Mesenchymal stem cell (in vitro differentiated cells and primary cell): ENCODE data around the gene LRWD1.

Experiments
- DNase-seq: peaks from one replicate; pipeline ENCODE4 v3.0.0-alpha.2; 2013
- H2AFZ ChIP-seq: one replicate; pipeline ENCODE4 v1.6.1; 2013; ENCODE audit warnings: low read depth, mild to moderate bottlenecking, control low read depth, inconsistent platforms, low read length, moderate library complexity
- H2AK5ac ChIP-seq: 2 replicates; pipeline ENCODE4 v1.6.1; 2013; ENCODE audit warnings: low read length, moderate library complexity, mild to moderate bottlenecking, inconsistent platforms; ENCODE audit not compliant: severe bottlenecking
- H2BK120ac ChIP-seq: one replicate; pipeline ENCODE4 v1.6.1; 2013; ENCODE audit warnings: low read depth, mild to moderate bottlenecking, inconsistent platforms, low read length, moderate library complexity
- H2BK12ac ChIP-seq, 2 experiments: one replicate each; pipeline ENCODE4 v1.6.1; 2013; ENCODE audit warnings: inconsistent platforms in 2 of 2, low read length in 2 of 2, mild to moderate bottlenecking in 2 of 2, moderate library complexity in 2 of 2, control low read depth in 1 of 2
- H2BK15ac ChIP-seq: one replicate; pipeline ENCODE4 v1.6.1; 2013; ENCODE audit warnings: mild to moderate bottlenecking, low read depth, inconsistent platforms; ENCODE audit not compliant: poor library complexity, severe bottlenecking
- H2BK5ac ChIP-seq: 2 replicates; pipeline ENCODE4 v1.6.1; 2013; ENCODE audit warnings: low read depth, mild to moderate bottlenecking, low read length, control low read depth, inconsistent platforms; ENCODE audit not compliant: poor library complexity, severe bottlenecking
- H3K14ac ChIP-seq, 2 experiments: one replicate each; pipeline ENCODE4 v1.6.1; 2013; ENCODE audit warnings: inconsistent platforms in 2 of 2, low read length in 2 of 2, control low read depth in 1 of 2, mild to moderate bottlenecking in 1 of 2, moderate library complexity in 1 of 2
- H3K18ac ChIP-seq, 2 experiments: one replicate each; pipeline ENCODE4 v1.6.1; 2013; ENCODE audit warnings: inconsistent platforms in 2 of 2, low read length in 2 of 2, control low read depth in 1 of 2, low read depth in 1 of 2, mild to moderate bottlenecking in 1 of 2
- H3K23ac ChIP-seq, 2 experiments: one replicate each; pipeline ENCODE4 v1.6.1; 2013; ENCODE audit warnings: inconsistent platforms in 2 of 2, low read length in 2 of 2, mild to moderate bottlenecking in 2 of 2, moderate library complexity in 2 of 2, control low read depth in 1 of 2
- H3K27ac ChIP-seq: 2 replicates; pipeline ENCODE4 v1.5.1; 2013; ENCODE audit warnings: mild to moderate bottlenecking, moderate library complexity, low read length, control low read depth, inconsistent platforms; ENCODE audit not compliant: poor library complexity, severe bottlenecking
- H3K27me3 ChIP-seq, 2 experiments: 2 replicates each; pipeline versions ENCODE4 v1.6.1 to v1.7.0; 2013; ENCODE audit warnings: low read length in 2 of 2, mild to moderate bottlenecking in 2 of 2, moderate library complexity in 2 of 2, control low read depth in 1 of 2, inconsistent platforms in 1 of 2; ENCODE audit not compliant: control insufficient read depth in 1 of 2, insufficient read depth in 1 of 2
- H3K36me3 ChIP-seq, 2 experiments: 2 replicates each; pipeline versions ENCODE4 v1.6.1 to v1.7.0; 2013; ENCODE audit warnings: low read length in 2 of 2, control low read depth in 1 of 2, inconsistent platforms in 1 of 2, low read depth in 1 of 2, mild to moderate bottlenecking in 1 of 2; ENCODE audit not compliant: insufficient read depth in 2 of 2, control insufficient read depth in 1 of 2
- H3K4ac ChIP-seq, 2 experiments: one replicate each; pipeline ENCODE4 v1.6.1; 2013; ENCODE audit warnings: inconsistent platforms in 2 of 2, low read length in 2 of 2, mild to moderate bottlenecking in 2 of 2, moderate library complexity in 2 of 2, control low read depth in 1 of 2, low read depth in 1 of 2
- H3K4me1 ChIP-seq: 2 replicates; pipeline ENCODE4 v1.6.1; 2013; ENCODE audit warnings: low read depth, low read length, control low read depth; ENCODE audit not compliant: control insufficient read depth, insufficient read depth
- H3K4me2 ChIP-seq: 2 replicates; pipeline ENCODE4 v1.6.1; 2013; ENCODE audit warnings: low read length, mild to moderate bottlenecking, inconsistent platforms; ENCODE audit not compliant: poor library complexity, severe bottlenecking
- H3K4me3 ChIP-seq, 2 experiments: 2 replicates each; pipeline versions ENCODE4 v1.5.1 to v1.7.0; 2013; ENCODE audit warnings: low read length in 2 of 2, mild to moderate bottlenecking in 2 of 2, control low read depth in 1 of 2, low read depth in 1 of 2; ENCODE audit not compliant: insufficient read depth in 1 of 2
- H3K79me1 ChIP-seq: replicated peaks from 2 replicates; pipeline ENCODE4 v1.6.1; 2013; ENCODE audit warnings: mild to moderate bottlenecking, control low read depth, low read length, inconsistent platforms; ENCODE audit not compliant: poor library complexity, severe bottlenecking
- H3K9ac ChIP-seq: 2 replicates; pipeline ENCODE4 v1.7.0; 2013; ENCODE audit warnings: mild to moderate bottlenecking, low read length, moderate library complexity
- H3K9me3 ChIP-seq: 2 replicates; pipeline ENCODE4 v1.7.0; 2013; ENCODE audit warnings: mild to moderate bottlenecking, low read length; ENCODE audit not compliant: control insufficient read depth
- H4K8ac ChIP-seq: one replicate; pipeline ENCODE4 v1.6.1; 2013; ENCODE audit warnings: inconsistent platforms, mild to moderate bottlenecking, low read length, moderate library complexity
- H4K91ac ChIP-seq: one replicate; pipeline ENCODE4 v1.6.1; 2013; ENCODE audit warnings: mild to moderate bottlenecking, low read length, inconsistent platforms
- WGBS: methylation state at CpG from one replicate; pipeline ENCODE4 v1.1.7; 2013; ENCODE audit warnings: mixed read lengths; 5-methylcytosine and 5-hydroxymethylcytosine counted together

LRWD1 gene

GRCh38 chr7:102431617-102432298 is 33.0 kb upstream of the LRWD1 start:
- H4K91ac ChIP-seq: no peak overlapping the region
- peak; percentile 41 for DNase-seq
- peaks cover 17% of the 10 kb centered on the region for H3K79me1 ChIP-seq
- H3K36me3 ChIP-seq: peaks cover 18 to 23% of the 10 kb centered on the region in 2 experiments
- H3K27ac ChIP-seq: peak overlapping the region; percentile 92
- H3K4me3 ChIP-seq: no peak overlapping the region
- H2BK15ac ChIP-seq: no peak overlapping the region
- peak overlapping the region; percentile 51 for H3K4me2 ChIP-seq
- H2BK12ac ChIP-seq: peak overlapping the region in 1 of 2 experiments; percentile 68
- H2BK120ac ChIP-seq: no peak overlapping the region
- no peak overlapping the region for H3K9ac ChIP-seq
- H3K4me1 ChIP-seq: peaks cover 32% of the 10 kb centered on the region
- H3K4ac ChIP-seq: peak overlapping the region in 1 of 2 experiments; percentile 44
- no peaks in the 10 kb centered on the region for H3K9me3 ChIP-seq
- H3K27me3 ChIP-seq: no peaks in the 10 kb centered on the region
- H3K14ac ChIP-seq: peak overlapping the region in 1 of 2 experiments; percentile 30
- H4K8ac ChIP-seq: no peak overlapping the region
- no peak overlapping the region for H2AFZ ChIP-seq
- no peak overlapping the region for H2BK5ac ChIP-seq
- peak overlapping the region in 1 of 2 experiments; percentile 93 for H3K18ac ChIP-seq
- peak overlapping the region in 1 of 2 experiments; percentile 23 for H3K23ac ChIP-seq
- H2AK5ac ChIP-seq: no peak overlapping the region
- WGBS: 60% methylated on average over 17 of the region's 17 CpGs

GRCh38 chr7:102432442-102433218 is 32.2 kb upstream of the LRWD1 start:
- Histone ChIP-seq H2BK5ac (peak overlapping the region; percentile 90), H3K9ac (peak overlapping the region; percentile 90), H3K79me1 (peaks cover 19% of the 10 kb centered on the region), H3K36me3 (peaks cover 10 to 19% of the 10 kb centered on the region in 2 experiments), H2AK5ac (no peak overlapping the region), H4K91ac (peak overlapping the region; percentile 99), H2BK15ac (peak overlapping the region; percentile 98), H3K27me3 (no peaks in the 10 kb centered on the region), H3K4ac (peak overlapping the region; percentile 92 to 97), H3K4me1 (peaks cover 31% of the 10 kb centered on the region), H3K23ac (no peak overlapping the region), H3K4me3 (peak overlapping the region; percentile 75 to 88), H3K14ac (peak overlapping the region in 1 of 2 experiments; percentile 78), H4K8ac (peak overlapping the region; percentile 95), H2AFZ (peak overlapping the region; percentile 85), H3K9me3 (no peaks in the 10 kb centered on the region), H3K27ac (peak overlapping the region; percentile 92), H2BK120ac (peak overlapping the region; percentile 90), H3K18ac (peak overlapping the region; percentile 86 to 92), H2BK12ac (peak overlapping the region; percentile 38 to 59), H3K4me2 (peak overlapping the region; percentile 77)
- whole genome bisulfite sequencing: 42% methylated on average over 27 of the region's 27 CpGs
- DNase-seq: no peak

GRCh38 chr7:102433219-102434038 is 31.4 kb upstream of the LRWD1 start, which contains the start of gene ORAI2:
TSS of gene ORAI2 (plus strand) at chr7:102433575. CDS start at chr7:102438957, 5,382 bp downstream.
- Histone ChIP-seq H3K27me3 (no peaks in the 10 kb centered on the region), H2BK5ac (peak within 1 kb of the TSS; percentile 90), H2AK5ac (no peak within 1 kb of the TSS), H2BK12ac (peak within 1 kb of the TSS; percentile 38 to 88), H3K4ac (peak within 1 kb of the TSS; percentile 92 to 97), H2BK15ac (peak within 1 kb of the TSS; percentile 98), H3K79me1 (peaks cover 19% of the 10 kb centered on the region), H4K8ac (peak within 1 kb of the TSS; percentile 95), H3K9me3 (no peaks in the 10 kb centered on the region), H3K36me3 (peaks cover 7 to 19% of the 10 kb centered on the region in 2 experiments), H3K23ac (peak within 1 kb of the TSS in 1 of 2 experiments; percentile 81), H3K9ac (peak within 1 kb of the TSS; percentile 90), H2AFZ (peak within 1 kb of the TSS; percentile 85), H3K4me1 (peaks cover 31% of the 10 kb centered on the region), H3K4me3 (peak within 1 kb of the TSS; percentile 88), H3K18ac (peak within 1 kb of the TSS; percentile 88 to 98), H3K14ac (peak within 1 kb of the TSS in 1 of 2 experiments; percentile 97), H2BK120ac (peak within 1 kb of the TSS; percentile 90), H3K4me2 (peak within 1 kb of the TSS; percentile 77), H4K91ac (peak within 1 kb of the TSS; percentile 99), H3K27ac (peak within 1 kb of the TSS; percentile 92)
- peak; percentile 72 for DNase-seq
- WGBS: 1% methylated on average over 56 of the region's 90 CpGs
